Daoy (cell line): ENCODE results near the gene HDAC7. TPM values are rescaled to one million over a fixed set of nuclear protein-coding genes. Genes with fewer than 3 reads are reported as not detected.
"Not testable (repeated sequence)": the region's sequence is repeated elsewhere in the genome, so short reads cannot be mapped to it uniquely, and the experiment has no call there.

Source experiments
- DNase-seq: peaks from one replicate; pipeline ENCODE4 v3.0.0-alpha.2; 2015; ENCODE audit warnings: low read depth
- total RNA-seq: library from RNA; depleted of rRNA; stranded (reverse); fragments of >200 nt; shearing (Covaris generic); gene quantifications from 2 replicates; pipeline ENCODE4 v1.2.3, GENCODE V29; 2014

Gene HDAC7
- total RNA-seq, 1 experiment from 2014 or later: 20.6 TPM

- DNase-seq: peak; percentile 62
Measured at GRCh38 chr12:47813511-47814196, 6.0 kb downstream of the HDAC7 start.

GRCh38 chr12:47812797-47813510, 6.7 kb downstream of the HDAC7 start:
- peak; percentile 94 for DNase-seq

GRCh38 chr12:47811581-47812484, 7.9 kb downstream of the HDAC7 start:
- DNase-seq: peak; percentile 72

- DNase-seq: no peak
Measured at GRCh38 chr12:47811072-47811396, 8.7 kb downstream of the HDAC7 start.

- not testable (repeated sequence) for DNase-seq
Measured at GRCh38 chr12:47809518-47809917, 10.2 kb downstream of the HDAC7 start.

GRCh38 chr12:47808574-47809365, 10.9 kb downstream of the HDAC7 start:
- DNase-seq: peak; percentile 77

GRCh38 chr12:47808050-47808449, 11.7 kb downstream of the HDAC7 start:
- DNase-seq: peak; percentile 51

GRCh38 chr12:47807338-47807737, 12.4 kb downstream of the HDAC7 start:
- DNase-seq: no peak

GRCh38 chr12:47805417-47805816, 14.3 kb downstream of the HDAC7 start:
- DNase-seq: no peak

GRCh38 chr12:47804171-47804570, 15.5 kb downstream of the HDAC7 start:
- no peak for DNase-seq

- no peak for DNase-seq
Measured at GRCh38 chr12:47803191-47803875, 16.4 kb downstream of the HDAC7 start.

- DNase-seq: no peak
Measured at GRCh38 chr12:47802312-47802711, 17.4 kb downstream of the HDAC7 start.

- no peak for DNase-seq
Measured at GRCh38 chr12:47801904-47802246, 17.8 kb downstream of the HDAC7 start.

GRCh38 chr12:47801170-47801903, 18.4 kb downstream of the HDAC7 start:
- DNase-seq: no peak

GRCh38 chr12:47800582-47800981, 19.1 kb downstream of the HDAC7 start:
- no peak for DNase-seq

GRCh38 chr12:47799357-47799955, 20.2 kb downstream of the HDAC7 start:
- no peak for DNase-seq

GRCh38 chr12:47798382-47798948, 21.2 kb downstream of the HDAC7 start:
- no peak for DNase-seq

GRCh38 chr12:47797441-47797840, 22.3 kb downstream of the HDAC7 start:
- peak; percentile 41 for DNase-seq

GRCh38 chr12:47795814-47796411, 23.8 kb downstream of the HDAC7 start:
- DNase-seq: no peak
